Measurements from ENCODE around the gene DHRS11.
"Not testable (repeated sequence)": the region's sequence is repeated elsewhere in the genome, so short reads cannot be mapped to it uniquely, and the experiment has no call there.

Gene DHRS11

DNA sequence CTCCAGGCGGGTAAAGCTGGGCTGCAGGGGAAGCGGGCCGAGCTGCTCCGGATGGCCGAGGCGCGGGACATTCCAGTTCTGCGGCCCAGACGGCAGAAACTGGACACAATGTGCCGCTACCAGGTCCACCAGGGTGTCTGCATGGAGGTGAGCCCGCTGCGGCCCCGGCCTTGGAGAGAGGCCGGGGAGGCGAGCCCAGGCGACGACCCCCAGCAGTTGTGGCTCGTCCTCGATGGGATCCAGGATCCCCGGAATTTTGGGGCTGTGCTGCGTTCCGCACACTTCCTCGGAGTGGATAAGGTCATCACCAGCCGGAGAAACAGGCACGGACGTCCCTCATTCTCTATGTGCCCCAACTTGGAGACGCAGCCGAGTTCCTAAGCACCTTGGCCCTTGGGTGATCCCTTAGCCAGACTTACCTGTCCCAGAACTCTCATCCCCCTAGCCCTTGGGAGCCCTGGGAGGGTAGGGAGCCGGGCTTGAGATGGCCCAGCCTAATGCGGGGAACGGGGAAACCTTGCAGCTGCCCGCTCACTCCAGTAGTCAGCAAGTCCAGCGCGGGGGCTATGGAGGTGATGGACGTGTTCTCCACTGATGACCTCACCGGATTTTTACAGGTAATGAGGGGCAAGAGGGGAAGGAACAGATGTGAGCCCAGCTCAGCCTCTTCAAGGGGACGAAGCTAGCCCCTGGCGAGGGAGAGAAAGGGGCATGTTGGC, 10.5 kb downstream of the DHRS11 start:
- no peaks in the 10 kb centered on the region for H3K27me3 ChIP-seq (ENCODE audit: insufficient read depth, low read depth)
- H3K4me1 ChIP-seq (ENCODE audit: low read depth, poor library complexity, severe bottlenecking), result peaks cover 21% of the 10 kb centered on the region
- H3K9ac ChIP-seq, result peak overlapping the region; percentile 93
- no peaks in the 10 kb centered on the region for H3K36me3 ChIP-seq (ENCODE audit: insufficient read depth)
- TF ChIP-seq, protein P1, sequence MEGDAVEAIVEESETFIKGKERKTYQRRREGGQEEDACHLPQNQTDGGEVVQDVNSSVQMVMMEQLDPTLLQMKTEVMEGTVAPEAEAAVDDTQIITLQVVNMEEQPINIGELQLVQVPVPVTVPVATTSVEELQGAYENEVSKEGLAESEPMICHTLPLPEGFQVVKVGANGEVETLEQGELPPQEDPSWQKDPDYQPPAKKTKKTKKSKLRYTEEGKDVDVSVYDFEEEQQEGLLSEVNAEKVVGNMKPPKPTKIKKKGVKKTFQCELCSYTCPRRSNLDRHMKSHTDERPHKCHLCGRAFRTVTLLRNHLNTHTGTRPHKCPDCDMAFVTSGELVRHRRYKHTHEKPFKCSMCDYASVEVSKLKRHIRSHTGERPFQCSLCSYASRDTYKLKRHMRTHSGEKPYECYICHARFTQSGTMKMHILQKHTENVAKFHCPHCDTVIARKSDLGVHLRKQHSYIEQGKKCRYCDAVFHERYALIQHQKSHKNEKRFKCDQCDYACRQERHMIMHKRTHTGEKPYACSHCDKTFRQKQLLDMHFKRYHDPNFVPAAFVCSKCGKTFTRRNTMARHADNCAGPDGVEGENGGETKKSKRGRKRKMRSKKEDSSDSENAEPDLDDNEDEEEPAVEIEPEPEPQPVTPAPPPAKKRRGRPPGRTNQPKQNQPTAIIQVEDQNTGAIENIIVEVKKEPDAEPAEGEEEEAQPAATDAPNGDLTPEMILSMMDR (conservative IDR thresholded peaks at IDR 0.05; ENCODE audit: low read depth, low read length), result no peak
- H4K20me1 ChIP-seq (ENCODE audit: insufficient read depth), result no peaks in the 10 kb centered on the region
- peak overlapping the region; percentile 98 for H3K4me2 ChIP-seq
- peak overlapping the region; percentile 80 for H3K27ac ChIP-seq
- H3K79me2 ChIP-seq (ENCODE audit: insufficient read depth, low read depth), result peaks cover 28% of the 10 kb centered on the region; the same call in 1 of the 2 replicates
- no peak overlapping the region for H3K4me3 ChIP-seq (IDR thresholded peaks at IDR 0.05; ENCODE audit: insufficient read depth, low read depth, low read length)
- H2AFZ ChIP-seq (ENCODE audit: low read depth), result peak overlapping the region; percentile 69

DNA sequence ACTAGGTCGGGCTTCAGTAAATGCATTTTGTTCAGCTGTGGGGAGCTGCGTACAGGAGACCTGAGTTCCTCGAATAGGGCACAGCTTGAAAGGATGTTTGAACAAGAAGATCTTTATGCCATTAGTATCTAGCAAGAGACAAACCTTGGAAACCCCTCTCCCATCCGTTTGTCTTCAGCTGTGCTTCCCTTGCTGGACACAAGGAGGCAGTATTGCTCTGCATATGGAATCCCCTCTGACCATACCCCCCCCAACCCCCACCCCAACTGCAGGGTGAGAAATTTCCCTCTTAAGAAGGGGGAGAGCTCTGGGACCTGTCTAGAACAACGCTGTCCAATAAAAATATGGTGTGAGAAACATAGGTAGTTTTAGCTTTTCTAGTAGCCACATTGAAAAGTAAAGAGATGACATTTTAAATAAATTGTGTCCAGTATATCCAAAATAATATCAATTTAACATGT, 11.3 kb downstream of the DHRS11 start:
- Histone ChIP-seq H4K20me1 (ENCODE audit: insufficient read depth) (no peaks in the 10 kb centered on the region), H3K79me2 (ENCODE audit: insufficient read depth, low read depth) (peaks cover 28% of the 10 kb centered on the region; the same call in 1 of the 2 replicates), H3K4me3 (IDR thresholded peaks at IDR 0.05; ENCODE audit: insufficient read depth, low read depth, low read length) (no peak overlapping the region), H2AFZ (ENCODE audit: low read depth) (no peak overlapping the region), H3K4me2 (peak overlapping the region; percentile 98), H3K4me1 (ENCODE audit: low read depth, poor library complexity, severe bottlenecking) (peaks cover 23% of the 10 kb centered on the region), H3K27ac (peak overlapping the region; percentile 80; the same call in 1 of the 2 replicates), H3K9ac (peak overlapping the region; percentile 93; the same call in 1 of the 2 replicates), H3K27me3 (ENCODE audit: insufficient read depth, low read depth) (no peaks in the 10 kb centered on the region), H3K36me3 (ENCODE audit: insufficient read depth) (no peaks in the 10 kb centered on the region)
- TF ChIP-seq, protein P1 (conservative IDR thresholded peaks at IDR 0.05; ENCODE audit: low read depth, low read length), result peak; percentile 86

DNA sequence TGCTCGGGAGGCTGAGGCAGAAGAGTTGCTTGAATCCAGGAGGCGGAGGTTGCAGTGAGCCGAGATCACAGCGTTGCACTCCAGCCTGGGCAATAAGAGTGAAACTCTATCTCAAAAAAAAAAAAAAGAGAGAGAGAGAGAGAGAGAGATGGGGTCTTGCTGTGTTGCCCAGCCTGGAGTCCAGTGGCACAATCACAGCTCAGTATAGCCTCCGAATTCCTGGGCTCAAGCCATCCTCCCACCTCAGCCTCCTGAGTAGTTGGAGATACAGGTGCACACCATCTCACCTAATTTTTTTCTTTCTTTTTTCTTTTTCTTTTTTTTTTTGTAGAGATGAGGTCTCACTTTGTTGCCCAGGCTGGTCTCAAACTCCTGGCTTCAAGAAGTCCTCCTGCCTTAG, 13.3 kb downstream of the DHRS11 start:
- not testable (repeated sequence) for H3K27ac ChIP-seq; H3K27me3 ChIP-seq (ENCODE audit: insufficient read depth, low read depth); H4K20me1 ChIP-seq (ENCODE audit: insufficient read depth); H3K4me2 ChIP-seq; H2AFZ ChIP-seq (ENCODE audit: low read depth); H3K36me3 ChIP-seq (ENCODE audit: insufficient read depth); H3K4me3 ChIP-seq (IDR thresholded peaks at IDR 0.05; ENCODE audit: insufficient read depth, low read depth, low read length); H3K9ac ChIP-seq
- H3K4me1 ChIP-seq (ENCODE audit: low read depth, poor library complexity, severe bottlenecking), result peaks cover 42% of the 10 kb centered on the region
- H3K79me2 ChIP-seq (ENCODE audit: insufficient read depth, low read depth), result peaks cover 28% of the 10 kb centered on the region; the same call in 1 of the 2 replicates

GRCh38 chr17:36608280-36608679, 16.6 kb downstream of the DHRS11 start:
- no peaks in the 10 kb centered on the region for H3K27me3 ChIP-seq (ENCODE audit: insufficient read depth, low read depth)
- H3K79me2 ChIP-seq (ENCODE audit: insufficient read depth, low read depth), result peaks cover 13% of the 10 kb centered on the region; the same call in 1 of the 2 replicates
- TF ChIP-seq, protein P1 (conservative IDR thresholded peaks at IDR 0.05; ENCODE audit: low read depth, low read length), result no peak
- H3K36me3 ChIP-seq (ENCODE audit: insufficient read depth), result no peaks in the 10 kb centered on the region
- no peak overlapping the region; the same call in 1 of the 2 replicates for H3K9ac ChIP-seq
- H3K4me3 ChIP-seq (IDR thresholded peaks at IDR 0.05; ENCODE audit: insufficient read depth, low read depth, low read length), result no peak overlapping the region
- peaks cover 39% of the 10 kb centered on the region for H3K4me1 ChIP-seq (ENCODE audit: low read depth, poor library complexity, severe bottlenecking)
- H4K20me1 ChIP-seq (ENCODE audit: insufficient read depth), result no peaks in the 10 kb centered on the region
- H3K27ac ChIP-seq, result peak overlapping the region; percentile 81; the same call in 1 of the 2 replicates
- H2AFZ ChIP-seq (ENCODE audit: low read depth), result no peak overlapping the region
- H3K4me2 ChIP-seq, result peak overlapping the region; percentile 74; the same call in 1 of the 2 replicates

All from KMS-11 (cell line).